HG03060 (cell line): Measurements from ENCODE around the gene FAU.

ENCODE experiments used
- ATAC-seq: cut with Tn5 transposase; IDR thresholded peaks from one replicate; pipeline ENCODE4 v1.9.1; 2021; ENCODE audit warnings: low read depth, moderate number of reproducible peaks; ENCODE audit not compliant: unreplicated experiment

Gene FAU

GRCh38 chr11:65109231-65110198 is 12.4 kb downstream of the FAU start:
- ATAC-seq = no peak

GRCh38 chr11:65108469-65109123 is 13.3 kb downstream of the FAU start:
- ATAC-seq = no peak

- no peak for ATAC-seq
These were observed 14.0 kb downstream of the FAU start for GRCh38 chr11:65107751-65108468.

- ATAC-seq = no peak
These were observed 14.9 kb downstream of the FAU start for GRCh38 chr11:65107078-65107477.

GRCh38 chr11:65104628-65105027 is 17.3 kb downstream of the FAU start:
- no peak for ATAC-seq

- ATAC-seq = no peak
These were observed 18.5 kb downstream of the FAU start for GRCh38 chr11:65103476-65103875.

- ATAC-seq = no peak
These were observed 19.5 kb downstream of the FAU start for GRCh38 chr11:65102142-65103095.

GRCh38 chr11:65100674-65101350 is 21.1 kb downstream of the FAU start:
- ATAC-seq = no peak

GRCh38 chr11:65096926-65097325 is 25.0 kb downstream of the FAU start:
- no peak for ATAC-seq

GRCh38 chr11:65095974-65096806 is 25.7 kb downstream of the FAU start, which contains the start of gene VPS51:
Gene VPS51 (plus strand): TSS chr11:65096214. CDS start chr11:65096251, 37 bp downstream.
- ATAC-seq = peak; percentile 60

GRCh38 chr11:65095427-65095826 is 26.5 kb downstream of the FAU start:
- no peak for ATAC-seq

- ATAC-seq = no peak
These were observed 31.3 kb downstream of the FAU start for GRCh38 chr11:65090628-65091027.

GRCh38 chr11:65089621-65090020 is 32.3 kb downstream of the FAU start:
- no peak for ATAC-seq

- ATAC-seq = no peak
These were observed 34.1 kb downstream of the FAU start for GRCh38 chr11:65087827-65088226.

GRCh38 chr11:65087216-65087615 is 34.7 kb downstream of the FAU start:
- ATAC-seq = no peak

GRCh38 chr11:65086809-65087208 is 35.1 kb downstream of the FAU start:
- no peak for ATAC-seq

GRCh38 chr11:65085446-65085845 is 36.5 kb downstream of the FAU start:
- ATAC-seq = no peak

GRCh38 chr11:65084598-65085375 is 37.1 kb downstream of the FAU start:
- no peak for ATAC-seq
